ENCODE measurements around the gene PRAMEF7.
"Not testable (repeated sequence)": the region's sequence is repeated elsewhere in the genome, so short reads cannot be mapped to it uniquely, and the experiment has no call there.

Gene PRAMEF7

DNA sequence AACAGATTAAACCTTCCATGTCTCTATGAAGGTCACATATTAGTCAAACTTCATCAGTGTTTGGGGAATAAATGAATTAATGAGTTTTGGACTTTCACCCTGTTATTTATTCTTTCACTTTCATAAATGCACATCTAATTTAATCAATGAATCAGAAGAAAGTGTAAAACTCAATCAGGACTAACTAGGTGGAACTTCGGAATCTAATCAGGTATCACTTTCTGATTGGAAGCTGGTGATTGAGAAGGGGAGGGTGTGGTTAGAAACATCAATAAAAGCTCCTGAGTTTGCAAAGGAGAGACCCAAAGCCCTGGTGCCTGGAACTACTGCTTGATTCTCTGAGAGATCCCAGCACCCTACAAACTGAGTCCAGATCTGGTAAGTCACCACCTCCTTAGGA, at the start of gene PRAMEF7:
Gene PRAMEF7 (plus strand): TSS at position 301 of the 400 bp plus-strand sequence. CDS start 1,083 bp downstream, outside the sequence.
- not testable (repeated sequence) for DNase-seq (ENCODE audit: low read depth in 2 of 2)

DNA sequence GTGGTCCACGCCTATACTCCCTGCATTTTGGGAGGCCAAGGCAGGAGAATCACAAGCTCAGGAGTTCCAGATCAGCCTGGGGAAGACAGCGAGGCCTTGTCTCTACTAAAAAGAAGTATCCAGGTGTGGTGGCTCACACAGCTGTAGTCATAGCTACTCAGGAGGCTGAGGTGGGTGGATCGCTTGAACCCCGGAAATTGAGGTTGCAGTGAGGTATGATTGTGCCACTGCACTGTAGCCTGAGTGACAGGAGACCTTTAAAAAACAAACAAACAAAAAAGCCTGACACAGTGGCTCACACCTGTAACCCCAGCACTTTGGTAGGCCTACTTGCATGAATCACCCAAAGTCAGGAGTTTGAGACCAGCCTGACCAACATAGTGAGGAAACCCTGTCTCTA, 38.0 kb upstream of the PRAMEF7 start:
- DNase-seq (ENCODE audit: low read depth in 2 of 2), result not testable (repeated sequence)

DNA sequence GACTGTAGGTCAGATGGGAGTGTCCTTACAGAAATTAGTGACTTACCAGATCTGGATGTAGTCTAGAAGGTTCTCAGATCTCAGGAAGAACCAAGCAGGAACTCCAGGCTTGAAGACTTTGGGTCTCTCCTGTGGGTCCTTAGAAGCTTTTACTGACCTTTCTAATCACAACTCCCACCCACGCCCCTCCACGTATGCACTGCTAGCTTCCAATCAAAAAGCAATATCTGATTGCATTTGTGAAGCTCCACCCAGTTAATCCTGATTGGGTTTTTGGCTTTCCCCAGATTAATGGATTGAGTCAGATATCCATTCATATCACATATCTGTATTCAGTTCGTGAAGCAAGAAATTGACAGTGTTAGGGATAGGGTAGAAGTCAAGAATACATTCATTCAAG, 30.3 kb upstream of the PRAMEF7 start, which contains the start of gene PRAMEF4:
Gene PRAMEF4 (minus strand): TSS at position 101 of the 400 bp plus-strand sequence. CDS start 2,807 bp downstream, outside the sequence.
- DNase-seq (ENCODE audit: low read depth in 2 of 2), result not testable (repeated sequence)

DNA sequence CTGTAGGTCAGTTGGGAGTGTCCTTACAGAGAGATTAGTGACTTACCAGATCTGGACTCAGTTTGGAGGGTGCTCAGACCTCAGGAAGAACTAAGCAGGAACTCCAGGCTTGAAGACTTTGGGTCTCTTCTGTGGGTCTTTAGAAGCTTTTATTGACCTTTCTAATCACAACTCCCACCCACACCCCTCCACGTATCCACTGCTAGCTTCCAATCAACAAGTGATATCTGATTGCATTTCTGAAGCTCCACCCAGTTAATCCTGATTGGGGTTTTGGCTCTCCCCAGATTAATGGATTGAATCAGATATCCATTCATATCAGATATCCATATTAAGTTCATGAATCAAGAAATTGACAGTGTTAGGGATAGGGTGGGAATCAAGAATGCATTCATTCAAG, 18.2 kb upstream of the PRAMEF7 start, which contains the start of gene PRAMEF10:
Gene PRAMEF10 (minus strand): TSS at position 101 of the 400 bp plus-strand sequence. CDS start 2,423 bp downstream, outside the sequence.
- not testable (repeated sequence) for DNase-seq (ENCODE audit: low read depth in 2 of 2)

DNA sequence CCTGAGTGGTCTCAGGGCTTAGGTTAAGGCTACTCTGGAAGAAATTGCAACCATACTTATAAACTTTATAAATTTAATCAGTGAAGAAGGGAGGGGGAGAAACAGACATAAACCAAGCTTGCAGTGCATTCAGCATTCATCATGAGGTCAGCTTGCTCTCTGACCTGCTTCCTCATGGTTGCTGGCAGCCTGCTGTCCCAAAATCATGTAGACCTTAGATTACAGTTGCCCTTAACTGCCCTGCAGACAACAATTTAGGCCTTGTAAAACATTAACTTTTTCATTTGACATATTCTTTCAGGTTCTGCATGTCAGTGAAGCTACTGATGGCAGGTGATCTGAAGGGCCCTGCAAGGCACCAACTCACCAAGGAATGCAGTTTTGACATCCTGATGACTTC, 17.2 kb upstream of the PRAMEF7 start:
- DNase-seq (ENCODE audit: low read depth in 2 of 2), result not testable (repeated sequence)

DNA sequence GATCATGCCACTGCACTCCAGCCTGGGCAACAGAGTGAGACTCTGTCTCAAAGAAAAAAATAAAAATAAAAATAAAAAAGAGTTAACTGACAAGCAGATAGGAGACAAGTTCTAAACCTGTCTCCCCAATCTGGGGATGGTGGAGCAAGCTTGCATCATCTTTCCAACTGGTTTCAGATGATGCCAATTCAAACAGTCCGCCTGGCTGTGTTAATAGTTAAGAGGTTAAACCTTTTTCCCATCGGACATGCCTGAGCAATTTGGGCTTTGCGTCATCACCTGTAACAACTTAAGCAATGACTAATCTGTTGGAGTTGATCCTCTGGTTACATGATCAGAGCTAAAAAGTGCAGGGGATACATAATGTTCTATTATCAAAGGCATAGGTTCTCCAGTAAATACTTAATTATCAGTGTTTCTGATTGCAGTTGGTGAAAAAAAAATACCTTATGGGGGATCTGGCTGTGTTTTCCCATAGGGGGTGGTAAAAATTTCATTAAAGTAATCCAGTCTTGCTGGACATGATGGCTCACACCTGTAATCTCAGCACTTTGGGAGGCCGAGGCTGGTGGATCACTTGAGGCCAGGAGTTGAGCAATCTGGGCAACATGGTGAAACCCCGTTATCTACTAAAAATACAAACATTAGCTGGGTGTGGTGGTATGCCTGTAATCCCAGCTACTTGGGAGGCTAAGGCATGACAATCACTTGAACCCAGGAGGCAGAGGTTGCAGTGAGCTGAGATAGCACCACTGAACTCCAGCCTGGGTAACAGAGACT, 12.4 kb upstream of the PRAMEF7 start:
- DNase-seq (ENCODE audit: low read depth in 2 of 2), result not testable (repeated sequence)

DNA sequence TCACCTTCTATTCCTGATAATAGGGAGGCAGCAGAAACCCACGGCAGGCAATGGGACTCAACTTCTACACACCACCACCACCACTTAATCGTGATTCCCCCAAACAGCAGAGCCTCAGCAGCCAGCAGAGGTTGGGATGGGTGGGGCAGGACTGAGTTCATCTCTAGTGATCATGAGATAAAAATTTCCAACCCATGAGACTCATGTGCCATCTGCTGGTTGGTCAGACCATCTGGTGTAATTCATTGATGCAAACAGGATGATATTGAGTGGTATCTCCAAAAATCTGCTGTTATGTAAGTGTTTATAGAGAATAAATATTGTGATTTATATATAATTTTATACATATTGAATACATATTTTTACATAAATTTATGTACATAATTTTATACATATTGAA, 5.3 kb downstream of the PRAMEF7 start:
- DNase-seq (ENCODE audit: low read depth in 2 of 2), result not testable (repeated sequence)

DNA sequence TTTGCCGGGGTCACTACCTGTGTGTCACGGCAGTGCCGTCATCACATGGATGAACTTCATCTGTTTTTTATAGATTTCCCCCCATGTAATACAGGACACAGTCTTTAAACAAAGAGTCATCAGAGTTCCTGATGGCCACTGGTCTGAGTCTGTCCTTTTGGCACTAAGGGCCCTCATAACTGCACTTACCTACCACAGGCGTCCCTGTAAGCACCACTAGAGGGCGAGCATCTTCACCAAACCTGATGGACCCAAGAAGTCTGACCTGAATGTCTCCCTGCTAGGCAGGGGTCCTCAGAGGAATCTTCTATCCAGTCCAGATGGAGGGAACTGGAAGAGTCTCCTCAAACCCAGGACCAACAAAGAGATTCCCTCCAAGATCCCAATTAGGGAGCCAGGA, 8.0 kb downstream of the PRAMEF7 start:
- DNase-seq (ENCODE audit: low read depth in 2 of 2), result not testable (repeated sequence)

DNA sequence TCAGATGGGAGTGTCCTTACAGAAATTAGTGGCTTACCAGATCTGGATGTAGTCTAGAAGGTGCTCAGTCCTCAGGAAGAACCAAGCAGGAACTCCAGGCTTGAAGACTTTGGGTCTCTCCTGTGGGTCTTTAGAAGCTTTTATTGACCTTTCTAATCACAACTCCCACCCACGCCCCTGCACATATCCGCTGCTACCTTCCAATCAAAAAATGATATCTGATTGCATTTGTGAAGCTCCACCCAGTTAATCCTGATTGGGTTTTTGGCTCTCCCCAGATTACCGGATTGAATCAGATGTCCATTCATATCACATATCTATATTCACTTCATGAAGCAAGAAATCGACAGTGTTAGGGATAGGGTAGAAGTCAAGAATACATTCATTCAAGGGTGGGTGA, 31.1 kb downstream of the PRAMEF7 start, which contains the start of gene PRAMEF6:
Gene PRAMEF6 (minus strand): TSS at position 101 of the 400 bp plus-strand sequence. CDS start 5,062 bp downstream, outside the sequence.
- not testable (repeated sequence) for DNase-seq (ENCODE audit: low read depth in 2 of 2)
